Testis (tissue), 3 donors: ENCODE data around the gene CDH23. TPM values are rescaled to one million over a fixed set of nuclear protein-coding genes. Genes with fewer than 3 reads are reported as not detected.

Source experiments
- DNase-seq: peaks from one replicate; pipeline ENCODE4 v3.0.0-alpha.2; 2019
- H3K27ac ChIP-seq, 2 donors: fragments of 200-600 bp; sonication (generic); one replicate each; pipeline ENCODE4 v1.5.1; 2019
- H3K27me3 ChIP-seq: fragments of 200-600 bp; sonication (generic); one replicate; pipeline ENCODE4 v1.5.1; 2019
- H3K36me3 ChIP-seq: fragments of 200-600 bp; sonication (generic); one replicate; pipeline ENCODE4 v1.5.1; 2017; ENCODE audit warnings: low read depth; ENCODE audit errors: missing control alignments
- H3K4me1 ChIP-seq: fragments of 200-600 bp; sonication (generic); one replicate; pipeline ENCODE4 v1.5.1; 2019
- H3K4me3 ChIP-seq, 2 donors: fragments of 200-600 bp; sonication (generic); one replicate each; pipeline ENCODE4 v1.5.1; 2017 to 2019
- H3K9me3 ChIP-seq: fragments of 200-600 bp; sonication (generic); one replicate; pipeline ENCODE4 v1.5.1; 2017
- POLR2A ChIP-seq: fragments of 450-650 bp; IDR thresholded peaks from one replicate; pipeline ENCODE4 v1.6.1; 2017; ENCODE audit warnings: antibody characterized with exemption, mild to moderate bottlenecking, moderate library complexity
- WGBS, 2 donors: methylation state at CpG; one replicate each; pipeline ENCODE4 v1.1.5; 2018; 5-methylcytosine and 5-hydroxymethylcytosine counted together
- intact Hi-C: fragments of 100-400 bp; cut with DNase I; formaldehyde crosslinking; loops from one replicate; pipeline ENCODE4 v1.15.1; 2023; ENCODE audit warnings: low total_unique reads
- polyA plus RNA-seq: library from polyadenylated mRNA; stranded (reverse); fragments of 350-450 nt; fragmentation: Illumina TruSeq; extraction: RNeasy Lipid Tissue Mini Kit (QIAGEN cat#74804); gene quantifications from one replicate; pipeline ENCODE4 v1.2.3, GENCODE V29; 2014; ENCODE audit warnings: low read depth, low replicate concordance; ENCODE audit not compliant: insufficient read depth
- total RNA-seq, 2 donors: library from RNA; depleted of rRNA; stranded (reverse); fragments of >200 nt; gene quantifications; one replicate each; pipeline ENCODE4 v1.2.3, GENCODE V29; 2016
- TF ChIP-seq, protein P1 (sequence below), 3 experiments: fragments of 450-650 bp in 2 of 3; fragments of 200-600 bp in 1 of 3; sonication (generic) in 1 of 3; IDR thresholded peaks; one replicate each; pipeline ENCODE4 v1.5.1; 2016 to 2019; ENCODE audit warnings: antibody characterized with exemption in 3 of 3, mild to moderate bottlenecking in 2 of 3, moderate library complexity in 1 of 3

The CDH23 gene
- total and polyA plus RNA-seq, 3 donors from 2014 or later = 29.8 to 125 (median 81.7) TPM

DNA sequence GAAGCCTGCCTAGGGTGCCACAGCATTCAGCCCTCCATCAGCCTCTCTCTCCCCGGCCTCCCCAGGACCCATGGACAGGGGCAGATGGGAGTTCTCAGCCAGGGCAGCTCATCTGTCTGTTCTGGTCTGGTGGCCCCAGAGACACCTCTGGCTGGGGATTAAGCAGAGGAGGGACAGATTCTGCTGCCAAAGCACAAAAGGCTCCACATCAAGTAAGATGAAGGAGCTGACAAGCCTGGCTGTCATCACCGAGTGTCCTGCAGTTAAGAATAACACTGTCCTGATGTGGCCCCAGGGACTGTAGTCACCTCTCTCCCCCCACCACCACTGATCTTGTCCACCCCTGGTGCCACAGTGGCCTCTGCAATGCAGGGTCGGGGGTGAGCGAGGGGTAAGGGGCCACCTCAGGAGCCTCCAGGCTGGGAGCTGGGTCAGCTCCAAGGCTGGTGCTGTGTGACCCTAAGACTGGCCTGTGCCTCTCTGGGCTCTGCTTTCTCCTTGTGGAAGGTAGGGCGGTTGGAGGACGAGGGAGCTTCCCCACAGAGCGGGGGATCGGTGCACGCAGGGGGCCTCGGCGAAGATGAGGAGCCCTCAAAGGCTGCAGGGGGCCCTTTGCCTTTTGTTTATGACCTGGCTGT, 304.1 kb downstream of the CDH23 start:
- Histone ChIP-seq H3K27me3 (no peaks in the 10 kb centered on the region), H3K9me3 (no peaks in the 10 kb centered on the region), H3K36me3 (no peaks in the 10 kb centered on the region), H3K4me1 (no peaks in the 10 kb centered on the region), H3K27ac (no peak overlapping the region), H3K4me3 (no peak overlapping the region)
- TF ChIP-seq POLR2A = no peak
- 91 to 94% methylated on average over 7 to 11 of the region's 11 CpGs for WGBS, 2 donors
- intact Hi-C loops = no loop called here
- no peak for DNase-seq

DNA sequence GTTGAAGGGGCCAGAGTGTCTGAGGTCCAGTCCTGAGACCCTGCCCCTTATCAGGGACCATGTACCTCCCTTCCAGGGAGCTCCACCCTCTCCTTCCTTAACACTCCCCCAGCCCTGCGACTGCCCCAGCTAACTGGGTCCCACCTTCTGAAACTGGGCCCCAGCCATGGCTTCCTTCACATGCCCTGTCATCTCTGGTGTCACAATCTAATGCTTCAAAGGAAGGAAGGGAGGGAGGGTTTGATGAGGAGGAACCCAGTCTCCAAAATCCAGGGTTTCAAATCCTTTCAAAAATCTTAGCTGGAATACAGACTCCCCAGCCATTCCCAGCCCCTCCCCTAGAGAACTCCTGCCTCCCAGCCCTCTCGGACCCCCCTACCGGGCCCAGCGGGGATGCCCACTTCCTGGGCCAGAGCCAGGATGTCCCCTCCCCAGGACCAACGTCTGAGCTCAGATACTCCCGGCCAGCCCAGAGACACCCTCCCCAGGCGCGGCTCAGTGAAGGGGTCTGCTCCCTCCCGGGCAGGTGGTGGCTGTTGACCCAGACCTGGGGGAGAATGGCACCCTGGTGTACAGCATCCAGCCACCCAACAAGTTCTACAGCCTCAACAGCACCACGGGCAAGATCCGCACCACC, 304.9 kb downstream of the CDH23 start:
- H3K27ac ChIP-seq = no peak overlapping the region
- no peaks in the 10 kb centered on the region for H3K4me1 ChIP-seq
- intact Hi-C loops = no loop called here
- DNase-seq = no peak
- H3K4me3 ChIP-seq = no peak overlapping the region
- no peaks in the 10 kb centered on the region for H3K27me3 ChIP-seq
- H3K36me3 ChIP-seq = no peaks in the 10 kb centered on the region
- no peaks in the 10 kb centered on the region for H3K9me3 ChIP-seq
- TF ChIP-seq POLR2A = no peak
- TF ChIP-seq, protein P1, sequence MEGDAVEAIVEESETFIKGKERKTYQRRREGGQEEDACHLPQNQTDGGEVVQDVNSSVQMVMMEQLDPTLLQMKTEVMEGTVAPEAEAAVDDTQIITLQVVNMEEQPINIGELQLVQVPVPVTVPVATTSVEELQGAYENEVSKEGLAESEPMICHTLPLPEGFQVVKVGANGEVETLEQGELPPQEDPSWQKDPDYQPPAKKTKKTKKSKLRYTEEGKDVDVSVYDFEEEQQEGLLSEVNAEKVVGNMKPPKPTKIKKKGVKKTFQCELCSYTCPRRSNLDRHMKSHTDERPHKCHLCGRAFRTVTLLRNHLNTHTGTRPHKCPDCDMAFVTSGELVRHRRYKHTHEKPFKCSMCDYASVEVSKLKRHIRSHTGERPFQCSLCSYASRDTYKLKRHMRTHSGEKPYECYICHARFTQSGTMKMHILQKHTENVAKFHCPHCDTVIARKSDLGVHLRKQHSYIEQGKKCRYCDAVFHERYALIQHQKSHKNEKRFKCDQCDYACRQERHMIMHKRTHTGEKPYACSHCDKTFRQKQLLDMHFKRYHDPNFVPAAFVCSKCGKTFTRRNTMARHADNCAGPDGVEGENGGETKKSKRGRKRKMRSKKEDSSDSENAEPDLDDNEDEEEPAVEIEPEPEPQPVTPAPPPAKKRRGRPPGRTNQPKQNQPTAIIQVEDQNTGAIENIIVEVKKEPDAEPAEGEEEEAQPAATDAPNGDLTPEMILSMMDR (IDR thresholded peaks at IDR 0.05) = no peak
- WGBS, 2 donors = 83 to 93% methylated on average over 11 of the region's 11 CpGs

DNA sequence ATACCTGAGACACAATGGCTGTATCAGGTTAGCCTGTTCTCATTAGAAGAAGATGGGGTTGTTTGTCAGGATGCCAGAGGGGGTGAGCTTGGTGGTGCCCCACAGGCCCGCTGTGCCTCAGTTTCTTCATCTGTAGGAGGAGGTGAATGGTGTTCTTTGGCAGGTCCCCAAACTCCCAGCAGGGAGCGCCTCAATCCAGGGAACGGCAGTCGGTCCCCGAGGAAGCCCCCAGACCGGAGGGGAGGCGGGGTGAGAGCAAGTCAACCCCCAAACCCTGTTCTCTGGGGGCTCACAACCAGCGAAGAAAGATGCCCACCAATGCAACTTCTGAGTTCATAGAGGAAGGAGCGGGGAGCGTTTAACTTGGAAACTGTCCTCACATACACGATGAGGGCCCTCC, 306.9 kb downstream of the CDH23 start:
- no peaks in the 10 kb centered on the region for H3K36me3 ChIP-seq
- H3K9me3 ChIP-seq = no peaks in the 10 kb centered on the region
- no peaks in the 10 kb centered on the region for H3K4me1 ChIP-seq
- intact Hi-C loops = no loop called here
- no peak overlapping the region for H3K27ac ChIP-seq
- H3K27me3 ChIP-seq = no peaks in the 10 kb centered on the region
- 80 to 92% methylated on average over 9 to 11 of the region's 11 CpGs for WGBS, 2 donors
- H3K4me3 ChIP-seq = no peak overlapping the region
- no peak for DNase-seq
- TF ChIP-seq, protein P1 (IDR thresholded peaks at IDR 0.05) = no peak
- TF ChIP-seq POLR2A = no peak

DNA sequence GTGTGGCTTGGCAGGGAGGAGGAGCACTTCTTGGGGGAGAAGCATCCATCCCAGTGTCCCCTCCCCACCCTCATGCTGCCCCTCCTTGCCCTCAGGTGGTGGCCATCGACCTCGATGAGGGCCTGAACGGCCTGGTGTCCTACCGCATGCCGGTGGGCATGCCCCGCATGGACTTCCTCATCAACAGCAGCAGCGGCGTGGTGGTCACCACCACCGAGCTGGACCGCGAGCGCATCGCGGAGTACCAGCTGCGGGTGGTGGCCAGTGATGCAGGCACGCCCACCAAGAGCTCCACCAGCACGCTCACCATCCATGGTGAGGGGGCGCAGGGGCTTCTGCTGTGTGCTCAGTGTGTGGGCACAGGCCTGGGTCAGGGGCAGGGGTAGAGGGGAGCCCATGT, 308.1 kb downstream of the CDH23 start:
- no peak for TF ChIP-seq POLR2A
- TF ChIP-seq, protein P1 (IDR thresholded peaks at IDR 0.05) = no peak
- no peak overlapping the region for H3K27ac ChIP-seq
- H3K27me3 ChIP-seq = no peaks in the 10 kb centered on the region
- H3K36me3 ChIP-seq = no peaks in the 10 kb centered on the region
- H3K4me3 ChIP-seq = no peak overlapping the region
- H3K4me1 ChIP-seq = no peaks in the 10 kb centered on the region
- 93 to 100% methylated on average over 1 to 18 of the region's 18 CpGs for WGBS, 2 donors
- H3K9me3 ChIP-seq = no peaks in the 10 kb centered on the region
- DNase-seq = no peak
- intact Hi-C loops = no loop called here

DNA sequence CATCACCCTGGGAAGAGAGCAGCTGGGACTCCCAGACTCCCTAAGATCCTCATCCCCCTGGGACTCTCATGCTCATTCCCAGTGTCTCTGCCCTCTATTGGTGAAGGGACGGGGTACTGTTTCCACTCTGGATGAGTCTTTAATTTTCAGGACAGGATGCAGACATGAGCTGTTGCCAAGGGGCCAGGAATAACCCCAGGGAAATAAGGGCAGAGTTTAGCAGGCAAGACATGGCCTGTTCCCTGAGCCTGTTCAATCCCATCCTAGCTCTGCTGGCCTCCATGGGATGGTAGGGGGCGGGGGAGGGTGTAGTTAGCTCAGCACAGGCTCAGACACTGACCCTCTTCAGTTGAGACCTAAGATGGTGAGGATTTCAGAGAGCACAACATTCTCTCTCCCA, 308.9 kb downstream of the CDH23 start:
- Histone ChIP-seq H3K4me3 (no peak overlapping the region), H3K27me3 (no peaks in the 10 kb centered on the region), H3K9me3 (no peaks in the 10 kb centered on the region), H3K4me1 (no peaks in the 10 kb centered on the region), H3K27ac (no peak overlapping the region), H3K36me3 (no peaks in the 10 kb centered on the region)
- WGBS, 2 donors = 81 to 96% methylated on average over 2 of the region's 2 CpGs
- TF ChIP-seq POLR2A = no peak
- TF ChIP-seq, protein P1 (IDR thresholded peaks at IDR 0.05) = no peak
- intact Hi-C loops = no loop called here
- no peak for DNase-seq
